Right ventricle myocardium superior (tissue), 1 donor: Measurements from ENCODE around the gene KRTAP5-8. TPM values are rescaled to one million over a fixed set of nuclear protein-coding genes. Genes with fewer than 3 reads are reported as not detected.
"Not testable (repeated sequence)": the region's sequence is repeated elsewhere in the genome, so short reads cannot be mapped to it uniquely, and the experiment has no call there.

Experiments used
- ATAC-seq: fragments of 200-7000 bp; cut with Tn5 transposase; one replicate; pipeline ENCODE4 v1.9.1; 2020; ENCODE audit warnings: mild to moderate bottlenecking; ENCODE audit not compliant: poor library complexity
- DNase-seq: peaks from one replicate; pipeline ENCODE4 v3.0.0-alpha.2; 2020
- intact Hi-C: fragments of 100-400 bp; cut with DNase I; formaldehyde crosslinking; loops from one replicate; pipeline ENCODE4 v1.11.2; 2022
- total RNA-seq: library from RNA; stranded (reverse); fragmentation: NEBNext Ultra II Directional; extraction: Animal tissue kit (Norgen Biotek cat#: 25700); gene quantifications from one replicate; pipeline ENCODE4 v1.2.1, GENCODE V29; 2021
- donor health status: DM: no; HTN: yes; CAD: no; lungs with severe emphysema.

The KRTAP5-8 gene
- total RNA-seq, 1 donor from 2014 or later: not detected

DNA sequence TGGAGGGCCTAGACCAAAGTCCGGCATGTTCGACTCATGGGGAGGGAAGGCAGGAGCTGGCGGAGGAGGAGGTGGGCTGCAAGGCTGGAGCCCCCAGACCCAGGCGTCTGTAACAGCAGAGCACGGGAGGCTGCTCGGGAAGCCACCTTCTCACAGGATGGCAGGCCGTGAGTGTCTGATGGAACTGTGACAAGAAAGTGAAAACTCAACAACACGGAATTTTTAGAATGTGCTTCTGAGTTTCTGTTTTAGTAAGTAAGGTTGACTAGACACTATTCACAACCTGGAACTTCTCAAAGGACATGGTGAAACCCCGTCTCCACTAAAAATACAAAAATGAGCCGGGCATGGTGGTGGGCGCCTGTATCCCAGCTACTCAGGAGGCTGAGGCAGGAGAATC is 2.1 kb downstream of the KRTAP5-8 start:
- ATAC-seq, DNase-seq, intact Hi-C loops: not testable (repeated sequence)

DNA sequence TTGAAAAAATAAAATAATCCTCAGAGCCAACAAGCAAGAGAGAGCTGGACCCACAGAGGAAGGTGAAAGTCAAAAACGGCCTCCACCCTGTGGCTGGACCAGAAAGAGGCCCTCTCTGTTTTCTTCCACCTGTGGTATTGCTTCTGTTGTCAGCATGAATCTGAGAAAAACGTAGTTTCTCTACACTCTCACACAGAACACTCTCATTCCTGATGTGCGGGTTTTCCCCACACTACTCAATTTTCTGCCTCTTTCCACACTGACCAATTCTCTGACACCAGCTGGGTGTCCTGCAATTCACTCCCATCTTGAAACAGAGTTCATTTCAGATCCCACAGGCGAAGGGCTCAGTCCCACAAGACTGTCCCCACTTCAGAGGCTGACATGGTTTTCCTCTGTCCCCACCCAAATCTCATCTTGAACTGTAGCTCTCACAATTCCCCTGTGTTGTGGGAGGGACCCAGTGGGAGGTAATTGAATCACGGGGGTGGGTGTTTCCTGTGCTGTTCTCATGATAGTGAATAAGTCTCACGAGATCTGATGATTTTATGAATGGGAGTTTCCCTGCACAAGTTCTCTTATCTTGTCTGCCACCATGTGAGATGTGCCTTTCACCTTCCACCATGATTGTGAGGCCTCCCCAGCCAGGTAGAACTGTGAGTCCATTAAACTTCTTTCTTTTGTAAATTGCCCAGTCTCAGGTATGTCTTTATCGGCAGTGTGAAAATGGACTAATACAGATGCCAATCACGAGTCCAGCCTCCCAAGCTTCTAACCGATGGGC is 2.9 kb downstream of the KRTAP5-8 start:
- DNase-seq, intact Hi-C loops, ATAC-seq: not testable (repeated sequence)

DNA sequence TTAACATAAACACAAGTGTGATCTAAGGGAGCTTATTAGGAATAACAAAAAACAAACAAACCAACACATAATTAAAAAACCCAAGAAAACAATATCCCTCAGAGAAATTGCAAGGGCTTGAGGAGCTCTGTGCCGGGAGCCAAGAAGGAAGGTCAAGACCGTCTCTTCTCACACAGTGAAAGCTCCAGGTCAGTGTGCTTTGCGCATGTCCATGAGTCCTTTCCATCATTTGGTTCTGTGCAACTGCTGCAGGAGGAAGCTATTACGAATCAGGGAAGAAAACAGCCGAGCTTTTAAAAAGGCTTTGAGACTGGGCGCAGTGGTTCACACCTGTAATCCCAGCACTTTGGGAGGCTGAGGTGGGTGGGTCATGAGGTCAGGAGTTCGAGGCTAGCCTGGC is 4.6 kb downstream of the KRTAP5-8 start:
- intact Hi-C loops: no loop called here
- no peak for DNase-seq
- no peak for ATAC-seq

DNA sequence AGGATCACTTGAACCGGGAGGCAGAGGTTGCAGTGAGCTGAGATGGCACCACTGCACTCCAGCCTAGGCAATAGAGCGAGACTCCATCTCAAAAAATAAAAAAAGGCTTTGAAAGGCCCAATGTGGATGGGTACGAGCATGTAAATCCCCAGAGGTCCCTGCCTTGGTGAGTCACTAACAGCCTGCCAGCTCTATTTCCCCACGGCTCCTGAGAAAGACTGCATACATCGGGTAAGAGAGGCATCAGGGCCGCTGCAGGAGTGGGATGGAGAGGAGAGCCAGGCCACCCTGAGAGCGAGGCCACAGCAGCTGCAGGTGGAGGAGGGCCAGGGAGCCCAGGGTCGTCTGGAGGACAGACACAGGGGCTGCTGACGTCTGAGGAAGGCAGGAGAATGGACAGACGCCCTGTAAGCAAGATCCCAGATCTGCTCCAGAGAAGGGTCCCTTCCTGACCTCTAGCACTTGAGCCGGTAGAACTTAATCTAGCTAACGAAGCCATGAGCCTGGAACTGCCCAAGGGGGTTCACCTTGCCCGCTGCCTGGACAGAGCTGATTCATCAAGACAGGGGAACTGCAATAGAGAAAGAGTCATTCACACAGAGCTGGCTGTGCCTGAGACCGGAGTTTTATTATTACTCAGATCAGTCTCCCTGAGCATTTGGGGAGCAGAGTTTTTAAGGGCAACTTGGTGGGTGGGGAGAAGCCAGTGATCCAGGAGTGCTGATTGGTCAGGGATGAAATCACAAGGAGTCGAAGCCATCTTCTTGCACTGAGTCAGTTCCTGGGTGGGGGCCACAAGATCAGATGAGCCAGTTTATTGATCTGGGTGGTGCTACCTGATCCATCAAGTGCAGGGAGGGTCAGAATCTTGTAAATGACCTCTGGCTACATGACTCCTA is 5.3 kb downstream of the KRTAP5-8 start:
- intact Hi-C loops: no loop called here
- no peak for DNase-seq
- no peak for ATAC-seq

DNA sequence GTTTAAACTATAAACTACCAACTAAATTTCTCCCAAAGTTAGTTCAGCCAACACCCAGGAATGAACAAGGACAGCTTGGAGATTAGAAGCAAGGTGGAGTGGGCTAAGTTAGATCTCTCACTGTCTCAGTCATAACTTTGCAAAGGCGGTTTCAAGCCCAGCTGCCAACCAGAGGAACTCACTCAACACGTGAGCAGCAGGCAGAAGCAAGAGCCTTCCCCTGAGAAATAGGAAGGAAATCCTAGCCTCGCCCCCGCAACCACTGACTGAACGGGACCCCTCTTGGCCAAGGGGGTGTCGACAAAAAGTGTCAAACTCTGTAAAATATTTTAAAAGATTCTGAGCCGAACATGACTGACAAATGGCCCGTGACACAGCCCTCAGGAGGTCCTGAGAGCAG is 6.0 kb downstream of the KRTAP5-8 start:
- no peak for ATAC-seq
- DNase-seq: no peak
- intact Hi-C loops: no loop called here

DNA sequence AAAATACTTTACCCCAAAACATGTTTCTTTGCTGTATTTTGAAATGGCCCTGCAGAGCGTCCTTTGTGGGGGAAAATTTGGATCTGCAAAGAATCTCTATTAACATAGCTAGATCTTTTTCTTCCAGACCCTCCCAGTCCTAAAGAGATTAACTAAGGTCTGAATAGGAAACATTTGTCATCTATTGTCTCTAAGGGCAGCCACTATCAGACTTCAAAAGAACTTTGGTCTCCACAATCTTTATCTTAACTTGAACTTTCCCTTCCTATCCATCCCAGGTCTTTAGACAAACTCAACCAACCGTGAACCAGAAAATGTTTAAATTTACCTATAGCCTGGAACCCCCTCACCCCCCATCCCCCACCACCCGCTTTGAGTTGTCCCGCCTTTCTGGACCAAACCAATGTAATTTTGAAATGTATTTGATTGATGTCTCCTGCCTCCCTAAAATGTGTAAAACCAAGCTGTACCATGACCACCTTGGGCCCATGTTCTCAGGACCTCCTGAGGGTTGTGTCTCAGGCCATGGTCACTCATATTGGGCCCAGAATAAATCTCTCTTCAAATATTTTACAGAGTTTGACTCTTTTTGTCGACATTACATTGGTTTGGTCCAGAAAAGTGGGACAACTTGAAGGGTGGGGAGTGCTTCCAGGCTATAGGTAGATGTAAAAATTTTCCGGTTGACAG is 6.8 kb downstream of the KRTAP5-8 start:
- intact Hi-C loops: no loop called here
- no peak for ATAC-seq
- DNase-seq: no peak

DNA sequence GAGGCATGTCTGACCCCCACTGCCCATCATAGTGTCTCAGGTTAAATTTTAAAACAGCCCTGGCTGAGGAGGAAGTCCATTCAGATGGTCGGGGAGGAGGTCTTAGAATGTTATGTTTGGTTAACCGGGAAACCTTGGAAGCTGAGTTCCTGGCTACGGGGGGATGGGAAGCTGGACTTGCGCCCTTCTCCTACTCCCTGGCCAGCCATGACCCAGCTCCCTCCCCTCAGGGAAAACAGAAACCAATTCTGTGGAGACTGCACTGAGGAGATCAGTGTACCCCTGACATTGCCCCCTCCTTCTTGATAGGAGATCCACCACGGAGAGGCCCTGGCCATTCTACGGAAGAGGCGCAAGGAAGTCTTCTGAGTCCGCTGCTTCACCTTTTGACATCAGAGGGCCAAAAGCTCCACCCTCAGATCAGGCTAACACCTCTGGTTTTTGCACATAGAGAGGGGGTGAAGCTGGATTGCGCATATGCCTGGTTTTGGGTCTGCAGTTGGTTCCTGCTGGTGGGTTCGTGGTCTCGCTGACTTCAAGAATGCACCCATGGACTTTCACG is 7.7 kb downstream of the KRTAP5-8 start:
- no peak for DNase-seq
- intact Hi-C loops: no loop called here
- ATAC-seq: no peak

DNA sequence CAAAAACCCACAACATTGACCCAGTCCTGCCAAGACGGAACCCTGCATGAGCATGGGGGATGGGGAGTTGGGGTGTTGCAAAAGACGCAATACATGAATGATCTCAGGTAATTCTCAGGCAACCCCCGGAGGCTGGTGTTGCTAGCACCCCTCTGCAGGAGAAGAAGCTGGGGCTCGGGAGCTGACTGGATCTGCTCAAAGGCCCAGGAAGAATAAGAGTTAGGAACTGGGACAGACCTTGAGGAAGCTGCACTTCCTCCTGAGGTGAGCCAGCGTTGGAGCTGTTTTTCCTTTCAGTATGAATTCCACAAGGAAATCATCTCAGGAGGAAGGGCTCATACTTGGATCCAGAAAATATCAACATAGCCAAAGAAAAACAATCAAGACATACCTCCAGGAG is 10.3 kb downstream of the KRTAP5-8 start, which contains the start of gene KRTAP5-9:
Gene KRTAP5-9 (plus strand): TSS at position 301 of the 400 bp plus-strand sequence. CDS start 238 bp downstream, outside the sequence.
- intact Hi-C loops: no loop called here
- ATAC-seq (no peak), DNase-seq (no peak)

DNA sequence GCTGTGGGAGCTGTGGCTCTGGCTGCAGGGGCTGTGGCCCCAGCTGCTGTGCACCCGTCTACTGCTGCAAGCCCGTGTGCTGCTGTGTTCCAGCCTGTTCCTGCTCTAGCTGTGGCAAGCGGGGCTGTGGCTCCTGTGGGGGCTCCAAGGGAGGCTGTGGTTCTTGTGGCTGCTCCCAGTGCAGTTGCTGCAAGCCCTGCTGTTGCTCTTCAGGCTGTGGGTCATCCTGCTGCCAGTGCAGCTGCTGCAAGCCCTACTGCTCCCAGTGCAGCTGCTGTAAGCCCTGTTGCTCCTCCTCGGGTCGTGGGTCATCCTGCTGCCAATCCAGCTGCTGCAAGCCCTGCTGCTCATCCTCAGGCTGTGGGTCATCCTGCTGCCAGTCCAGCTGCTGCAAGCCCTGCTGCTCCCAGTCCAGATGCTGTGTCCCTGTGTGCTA is 10.9 kb downstream of the KRTAP5-8 start:
- no peak for DNase-seq
- no peak for ATAC-seq
- intact Hi-C loops: no loop called here

DNA sequence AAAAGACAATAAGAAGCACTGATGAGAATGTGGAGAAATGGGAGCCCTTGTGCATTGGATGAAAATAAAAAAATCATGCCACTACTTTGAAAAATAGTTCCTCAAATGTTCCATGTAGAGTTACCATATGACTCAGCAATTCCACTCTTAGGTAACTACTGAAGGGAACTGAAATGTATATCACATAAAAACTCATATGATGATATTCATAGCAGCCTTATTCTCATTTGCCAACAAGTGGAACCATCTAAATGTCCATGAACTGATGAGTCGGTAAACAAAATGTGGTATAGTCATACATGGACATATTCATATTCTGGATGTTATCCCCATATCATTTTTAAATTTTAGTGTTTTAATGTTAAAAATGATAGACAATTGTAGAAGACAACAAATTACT is 13.9 kb downstream of the KRTAP5-8 start:
- DNase-seq: no peak
- no peak for ATAC-seq
- intact Hi-C loops: no loop called here

DNA sequence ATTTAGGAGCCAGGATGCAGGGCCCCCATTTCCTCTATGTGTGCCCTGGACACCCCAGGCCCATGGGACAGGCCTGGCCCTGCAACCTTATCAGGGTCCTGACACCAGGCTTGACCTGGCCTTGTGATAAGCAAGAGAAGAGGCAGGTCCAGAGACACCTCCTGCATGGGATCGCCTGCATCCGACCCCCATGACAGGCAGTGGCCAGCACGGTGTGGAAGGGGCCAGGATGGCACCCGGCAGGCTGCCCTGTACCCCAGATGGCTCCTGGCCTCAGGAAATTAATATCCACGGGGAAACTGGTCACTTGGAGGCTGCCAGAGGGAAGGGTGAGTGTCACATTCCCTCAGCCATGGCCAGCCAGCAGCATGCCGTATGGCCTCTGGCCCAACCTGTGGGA is 17.2 kb downstream of the KRTAP5-8 start:
- no peak for ATAC-seq
- intact Hi-C loops: no loop called here
- DNase-seq: no peak

DNA sequence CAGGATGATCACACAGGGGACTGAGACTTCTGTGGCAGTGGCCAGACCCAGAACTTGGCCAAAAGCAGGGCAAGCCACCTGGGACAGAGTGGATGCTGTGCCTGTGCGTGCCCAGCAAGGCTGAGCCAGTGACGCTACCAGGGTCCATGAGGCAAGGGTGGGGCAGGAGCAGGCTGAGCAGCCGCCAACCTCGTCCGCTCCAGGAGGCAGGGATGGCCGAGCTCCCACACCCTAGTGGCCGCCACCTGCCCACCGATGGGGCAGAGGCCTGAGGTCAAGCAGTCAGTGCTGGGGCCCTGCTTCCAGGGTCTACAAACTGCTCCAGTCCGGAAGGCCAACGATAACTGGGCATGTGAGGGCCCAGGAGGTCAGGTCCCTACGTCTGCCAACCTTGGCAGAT is 17.7 kb downstream of the KRTAP5-8 start:
- no peak for ATAC-seq
- intact Hi-C loops: no loop called here
- DNase-seq: no peak

DNA sequence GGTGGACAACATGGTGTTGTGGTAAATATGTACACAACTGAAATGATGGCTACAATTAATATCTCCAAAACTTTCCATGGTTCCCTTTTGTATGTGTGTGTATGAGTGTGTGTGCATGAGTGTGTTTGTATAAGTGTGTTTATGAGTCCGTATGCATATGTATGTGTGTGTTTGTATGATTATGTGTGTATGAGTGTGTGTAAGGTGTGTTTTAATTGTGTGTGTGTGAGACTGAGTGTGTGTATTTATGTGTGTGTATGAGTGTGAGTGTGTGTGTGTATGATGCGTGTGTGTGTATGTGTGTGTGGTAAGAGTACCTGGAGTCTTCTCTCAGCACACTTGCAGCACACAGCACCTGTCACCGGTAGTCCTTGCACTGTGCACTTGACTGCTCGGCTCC is 18.2 kb downstream of the KRTAP5-8 start:
- DNase-seq (no peak), ATAC-seq (no peak)
- intact Hi-C loops: no loop called here

DNA sequence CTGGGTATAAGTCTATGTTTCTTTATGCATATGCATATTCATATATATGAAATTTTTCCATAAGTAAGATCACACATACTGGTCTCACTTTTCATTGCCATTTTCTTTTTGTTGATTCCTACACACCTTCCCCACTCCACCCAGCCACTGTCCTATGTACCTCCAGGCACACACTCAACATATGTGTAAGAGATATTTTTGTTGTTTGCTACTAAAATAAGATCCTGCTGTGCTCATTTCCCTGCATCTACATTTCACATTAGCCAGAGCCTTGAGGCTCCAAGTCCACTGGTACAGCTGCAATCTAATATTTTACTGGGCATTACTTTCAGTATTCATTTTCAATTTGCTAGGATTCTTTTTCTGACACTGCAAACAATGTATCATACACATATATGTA is 19.4 kb downstream of the KRTAP5-8 start:
- intact Hi-C loops: no loop called here
- ATAC-seq (no peak), DNase-seq (no peak)

DNA sequence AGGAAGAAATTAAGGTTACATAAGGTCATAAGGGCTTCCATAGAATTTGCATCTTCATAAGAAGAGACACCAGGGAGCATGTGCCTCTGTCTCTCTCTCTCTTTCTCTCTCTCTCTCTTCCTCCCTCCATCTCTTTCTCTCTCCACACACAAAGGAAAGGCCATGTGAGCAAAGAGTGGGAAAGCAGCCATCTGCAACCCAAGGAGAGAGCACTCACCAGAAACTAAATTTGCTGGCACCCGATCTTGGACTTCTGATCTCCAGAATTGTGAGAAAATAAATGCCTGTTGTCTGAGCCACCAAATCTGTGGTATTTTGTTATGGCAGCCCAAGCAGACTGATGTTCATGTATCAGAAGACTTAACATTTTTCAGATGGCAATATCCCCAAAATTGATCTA is 21.2 kb downstream of the KRTAP5-8 start:
- DNase-seq (no peak), ATAC-seq (no peak)
- intact Hi-C loops: no loop called here

DNA sequence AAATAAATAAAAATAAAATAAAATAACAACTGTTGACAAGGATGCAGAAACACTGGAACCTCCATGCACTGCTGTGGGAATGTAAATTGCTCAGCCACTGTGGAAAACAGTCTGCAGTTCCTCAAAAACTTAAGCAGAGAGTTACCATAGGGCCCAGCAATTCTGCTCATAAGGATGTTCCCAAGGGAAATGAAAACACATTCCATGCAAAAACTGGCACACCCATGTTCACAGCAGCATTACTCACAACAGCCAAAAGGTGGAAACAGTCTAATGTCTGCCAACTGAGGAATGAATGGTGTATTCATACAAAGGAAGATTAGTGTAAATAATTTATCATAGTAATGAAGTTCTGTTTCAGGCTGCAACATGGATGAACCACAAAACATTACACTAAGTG is 24.3 kb downstream of the KRTAP5-8 start:
- ATAC-seq: no peak
- intact Hi-C loops: no loop called here
- no peak for DNase-seq

DNA sequence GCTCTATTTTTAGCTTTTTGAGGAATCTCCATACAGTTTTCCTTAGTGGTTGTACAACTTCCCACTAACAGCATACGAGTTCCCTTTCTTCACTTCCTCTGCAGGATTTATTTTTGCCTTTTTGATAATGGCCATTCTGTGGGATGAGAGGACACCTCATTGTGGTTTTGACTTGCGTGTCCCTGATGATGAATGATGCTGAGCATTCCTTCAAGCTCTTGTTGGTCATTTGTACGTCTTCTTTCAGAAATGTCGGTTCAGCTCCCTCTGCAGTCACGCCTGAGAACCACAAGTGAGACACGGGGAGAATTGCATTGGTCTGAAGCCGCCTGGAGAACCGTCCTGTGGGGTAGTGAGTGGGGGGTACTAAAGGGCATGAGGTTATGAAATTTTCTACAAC is 25.6 kb downstream of the KRTAP5-8 start:
- intact Hi-C loops: no loop called here
- DNase-seq: no peak
- no peak for ATAC-seq

DNA sequence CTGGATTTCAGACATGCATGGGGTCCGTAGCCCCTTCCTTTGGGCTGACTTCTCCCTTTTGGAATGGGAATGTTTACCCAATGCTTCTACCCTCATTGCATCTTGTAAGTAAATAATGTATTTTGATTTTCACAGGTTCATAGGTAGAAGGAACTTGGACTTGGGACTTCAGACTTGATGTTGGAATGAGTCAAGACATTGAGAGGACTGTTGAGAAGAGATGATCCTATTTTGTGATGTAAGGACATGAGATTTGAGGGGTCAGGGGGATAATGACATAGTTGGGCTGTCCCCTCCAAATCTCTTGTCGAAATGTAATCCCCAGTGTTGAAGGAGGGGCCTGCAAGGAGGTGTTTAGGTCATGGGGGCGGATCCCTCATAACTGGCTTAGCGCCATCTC is 26.6 kb downstream of the KRTAP5-8 start:
- intact Hi-C loops: no loop called here
- no peak for ATAC-seq
- DNase-seq: no peak

DNA sequence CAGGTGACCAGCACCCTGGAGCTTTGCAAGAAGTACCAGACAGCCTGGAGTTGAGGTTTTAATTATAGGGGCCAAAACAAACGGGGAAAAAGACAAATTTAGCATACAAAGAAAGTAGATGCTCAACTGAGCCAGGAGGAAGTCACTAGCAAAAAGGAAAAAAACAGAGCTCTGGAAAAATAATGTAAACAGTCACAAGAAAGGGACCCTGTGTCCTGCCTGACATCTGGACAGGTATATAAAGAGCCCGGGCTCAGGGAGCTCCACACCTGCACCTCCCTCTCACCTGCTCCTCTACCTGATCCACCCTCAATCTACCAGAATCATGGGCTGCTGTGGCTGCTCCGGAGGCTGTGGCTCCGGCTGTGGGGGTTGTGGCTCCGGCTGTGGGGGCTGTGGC is 27.4 kb downstream of the KRTAP5-8 start, which contains the start of gene KRTAP5-10:
Gene KRTAP5-10 (plus strand): TSS at position 301 of the 400 bp plus-strand sequence. CDS start 25 bp downstream, at position 326.
- intact Hi-C loops: no loop called here
- no peak for ATAC-seq
- no peak for DNase-seq
